ENCODE results near the gene TAS2R60.
"Not testable (repeated sequence)": the region's sequence is repeated elsewhere in the genome, so short reads cannot be mapped to it uniquely, and the experiment has no call there.

The TAS2R60 gene

GRCh38 chr7:143413123-143413522 is 30.1 kb upstream of the TAS2R60 start:
- no peak overlapping the region for H2AFZ ChIP-seq (ENCODE audit: low read length, unreplicated experiment)
- peaks cover 30% of the 10 kb centered on the region for H3K4me1 ChIP-seq (ENCODE audit: control insufficient read depth, insufficient read depth, low read length, unreplicated experiment)
- no peaks in the 10 kb centered on the region for H3K79me2 ChIP-seq (ENCODE audit: control insufficient read depth, insufficient read depth, low read length, unreplicated experiment)
- no peak overlapping the region for H3K27ac ChIP-seq (ENCODE audit: low read depth, low read length)
- H3K27me3 ChIP-seq (ENCODE audit: insufficient read depth, low read length) = no peaks in the 10 kb centered on the region
- no peaks in the 10 kb centered on the region for H3K36me3 ChIP-seq (ENCODE audit: insufficient read depth, low read length)
- no peak overlapping the region for H3K4me3 ChIP-seq (ENCODE audit: low read depth, low read length)

- H3K4me3 ChIP-seq (ENCODE audit: low read depth, low read length); H3K27me3 ChIP-seq (ENCODE audit: insufficient read depth, low read length); H3K36me3 ChIP-seq (ENCODE audit: insufficient read depth, low read length); H3K79me2 ChIP-seq (ENCODE audit: control insufficient read depth, insufficient read depth, low read length, unreplicated experiment); H2AFZ ChIP-seq (ENCODE audit: low read length, unreplicated experiment); H3K27ac ChIP-seq (ENCODE audit: low read depth, low read length): not testable (repeated sequence)
- peaks cover 28% of the 10 kb centered on the region for H3K4me1 ChIP-seq (ENCODE audit: control insufficient read depth, insufficient read depth, low read length, unreplicated experiment)
Observed at GRCh38 chr7:143415209-143415608, 28.0 kb upstream of the TAS2R60 start.

- peak overlapping the region; percentile 10; the same call in 1 of the 2 replicates for H3K4me3 ChIP-seq (ENCODE audit: low read depth, low read length)
- no peaks in the 10 kb centered on the region for H3K79me2 ChIP-seq (ENCODE audit: control insufficient read depth, insufficient read depth, low read length, unreplicated experiment)
- H2AFZ ChIP-seq (ENCODE audit: low read length, unreplicated experiment) = no peak overlapping the region
Observed at GRCh38 chr7:143415742-143416397, 27.4 kb upstream of the TAS2R60 start.

GRCh38 chr7:143416565-143417149 is 26.6 kb upstream of the TAS2R60 start:
- Histone ChIP-seq H3K27ac (ENCODE audit: low read depth, low read length) (peak overlapping the region; percentile 18; the same call in 1 of the 2 replicates), H3K79me2 (ENCODE audit: control insufficient read depth, insufficient read depth, low read length, unreplicated experiment) (no peaks in the 10 kb centered on the region), H2AFZ (ENCODE audit: low read length, unreplicated experiment) (no peak overlapping the region), H3K36me3 (ENCODE audit: insufficient read depth, low read length) (no peaks in the 10 kb centered on the region), H3K27me3 (ENCODE audit: insufficient read depth, low read length) (no peaks in the 10 kb centered on the region), H3K4me1 (ENCODE audit: control insufficient read depth, insufficient read depth, low read length, unreplicated experiment) (peaks cover 18% of the 10 kb centered on the region), H3K4me3 (ENCODE audit: low read depth, low read length) (no peak overlapping the region)

More at GRCh38 chr7:143415742-143416397, 27.4 kb upstream of the TAS2R60 start:
- peak overlapping the region; percentile 18; the same call in 1 of the 2 replicates for H3K27ac ChIP-seq (ENCODE audit: low read depth, low read length)
- H3K27me3 ChIP-seq (ENCODE audit: insufficient read depth, low read length) = no peaks in the 10 kb centered on the region
- H3K36me3 ChIP-seq (ENCODE audit: insufficient read depth, low read length) = no peaks in the 10 kb centered on the region
- peaks cover 23% of the 10 kb centered on the region for H3K4me1 ChIP-seq (ENCODE audit: control insufficient read depth, insufficient read depth, low read length, unreplicated experiment)

GRCh38 chr7:143417734-143418383 is 25.4 kb upstream of the TAS2R60 start:
- peaks cover 18% of the 10 kb centered on the region for H3K4me1 ChIP-seq (ENCODE audit: control insufficient read depth, insufficient read depth, low read length, unreplicated experiment)
- no peak overlapping the region for H2AFZ ChIP-seq (ENCODE audit: low read length, unreplicated experiment)
- no peak overlapping the region for H3K27ac ChIP-seq (ENCODE audit: low read depth, low read length)
- no peak overlapping the region for H3K4me3 ChIP-seq (ENCODE audit: low read depth, low read length)
- H3K79me2 ChIP-seq (ENCODE audit: control insufficient read depth, insufficient read depth, low read length, unreplicated experiment) = no peaks in the 10 kb centered on the region
- H3K36me3 ChIP-seq (ENCODE audit: insufficient read depth, low read length) = no peaks in the 10 kb centered on the region
- H3K27me3 ChIP-seq (ENCODE audit: insufficient read depth, low read length) = no peaks in the 10 kb centered on the region

- H3K27me3 ChIP-seq (ENCODE audit: insufficient read depth, low read length) = no peaks in the 10 kb centered on the region
- H2AFZ ChIP-seq (ENCODE audit: low read length, unreplicated experiment) = no peak overlapping the region
- peaks cover 18% of the 10 kb centered on the region for H3K4me1 ChIP-seq (ENCODE audit: control insufficient read depth, insufficient read depth, low read length, unreplicated experiment)
- no peak overlapping the region for H3K27ac ChIP-seq (ENCODE audit: low read depth, low read length)
- no peaks in the 10 kb centered on the region for H3K79me2 ChIP-seq (ENCODE audit: control insufficient read depth, insufficient read depth, low read length, unreplicated experiment)
- no peak overlapping the region for H3K4me3 ChIP-seq (ENCODE audit: low read depth, low read length)
- H3K36me3 ChIP-seq (ENCODE audit: insufficient read depth, low read length) = no peaks in the 10 kb centered on the region
Observed at GRCh38 chr7:143418681-143419458, 24.4 kb upstream of the TAS2R60 start.

GRCh38 chr7:143419880-143420279 is 23.4 kb upstream of the TAS2R60 start:
- H3K4me3 ChIP-seq (ENCODE audit: low read depth, low read length) = no peak overlapping the region
- no peak overlapping the region for H2AFZ ChIP-seq (ENCODE audit: low read length, unreplicated experiment)
- H3K36me3 ChIP-seq (ENCODE audit: insufficient read depth, low read length) = no peaks in the 10 kb centered on the region
- H3K27ac ChIP-seq (ENCODE audit: low read depth, low read length) = no peak overlapping the region
- H3K79me2 ChIP-seq (ENCODE audit: control insufficient read depth, insufficient read depth, low read length, unreplicated experiment) = no peaks in the 10 kb centered on the region
- no peaks in the 10 kb centered on the region for H3K27me3 ChIP-seq (ENCODE audit: insufficient read depth, low read length)
- H3K4me1 ChIP-seq (ENCODE audit: control insufficient read depth, insufficient read depth, low read length, unreplicated experiment) = peaks cover 16% of the 10 kb centered on the region

GRCh38 chr7:143420624-143421023 is 22.6 kb upstream of the TAS2R60 start:
- H2AFZ ChIP-seq (ENCODE audit: low read length, unreplicated experiment); H3K79me2 ChIP-seq (ENCODE audit: control insufficient read depth, insufficient read depth, low read length, unreplicated experiment): not testable (repeated sequence)

GRCh38 chr7:143422033-143422432 is 21.2 kb upstream of the TAS2R60 start:
- Histone ChIP-seq H3K27me3 (ENCODE audit: insufficient read depth, low read length) (no peaks in the 10 kb centered on the region), H3K27ac (ENCODE audit: low read depth, low read length) (no peak overlapping the region), H3K4me3 (ENCODE audit: low read depth, low read length) (no peak overlapping the region), H3K79me2 (ENCODE audit: control insufficient read depth, insufficient read depth, low read length, unreplicated experiment) (no peaks in the 10 kb centered on the region), H3K4me1 (ENCODE audit: control insufficient read depth, insufficient read depth, low read length, unreplicated experiment) (peaks cover 8% of the 10 kb centered on the region), H3K36me3 (ENCODE audit: insufficient read depth, low read length) (no peaks in the 10 kb centered on the region), H2AFZ (ENCODE audit: low read length, unreplicated experiment) (no peak overlapping the region)

More at GRCh38 chr7:143420624-143421023, 22.6 kb upstream of the TAS2R60 start:
- not testable (repeated sequence) for H3K4me3 ChIP-seq (ENCODE audit: low read depth, low read length); H3K27me3 ChIP-seq (ENCODE audit: insufficient read depth, low read length); H3K4me1 ChIP-seq (ENCODE audit: control insufficient read depth, insufficient read depth, low read length, unreplicated experiment); H3K27ac ChIP-seq (ENCODE audit: low read depth, low read length); H3K36me3 ChIP-seq (ENCODE audit: insufficient read depth, low read length)

GRCh38 chr7:143424476-143424875 is 18.8 kb upstream of the TAS2R60 start:
- not testable (repeated sequence) for H3K79me2 ChIP-seq (ENCODE audit: control insufficient read depth, insufficient read depth, low read length, unreplicated experiment); H3K4me3 ChIP-seq (ENCODE audit: low read depth, low read length); H3K4me1 ChIP-seq (ENCODE audit: control insufficient read depth, insufficient read depth, low read length, unreplicated experiment); H3K36me3 ChIP-seq (ENCODE audit: insufficient read depth, low read length); H2AFZ ChIP-seq (ENCODE audit: low read length, unreplicated experiment); H3K27me3 ChIP-seq (ENCODE audit: insufficient read depth, low read length); H3K27ac ChIP-seq (ENCODE audit: low read depth, low read length)

Data from ACC112 (cell line).